Duodenal mucosa (tissue), 2 donors: ENCODE results near the gene LILRA1.

Experiments used
- H3K27ac ChIP-seq: one replicate; pipeline ENCODE4 v1.7.0; 2013; ENCODE audit warnings: low read depth, low read length
- H3K27me3 ChIP-seq, 2 donors: one replicate each; pipeline ENCODE4 v1.7.0; 2013; ENCODE audit warnings: low read length in 2 of 2, control low read depth in 1 of 2; ENCODE audit not compliant: insufficient read depth in 2 of 2, control insufficient read depth in 1 of 2
- H3K36me3 ChIP-seq, 2 donors: one replicate each; pipeline ENCODE4 v1.7.0; 2013; ENCODE audit warnings: low read length in 2 of 2, control low read depth in 1 of 2; ENCODE audit not compliant: insufficient read depth in 2 of 2, control insufficient read depth in 1 of 2
- H3K4me1 ChIP-seq, 2 donors: one replicate each; pipeline ENCODE4 v1.7.0; 2013; ENCODE audit warnings: low read length in 2 of 2, control low read depth in 1 of 2; ENCODE audit not compliant: insufficient read depth in 2 of 2, control insufficient read depth in 1 of 2
- H3K4me3 ChIP-seq, 2 donors: one replicate each; pipeline ENCODE4 v1.7.0; 2013; ENCODE audit warnings: low read length in 2 of 2, low read depth in 1 of 2
- H3K9ac ChIP-seq, 2 donors: one replicate each; pipeline ENCODE4 v1.7.0; 2013; ENCODE audit warnings: low read length in 2 of 2, low read depth in 1 of 2
- H3K9me3 ChIP-seq, 2 donors: one replicate each; pipeline ENCODE4 v1.7.0; 2013; ENCODE audit warnings: low read length in 2 of 2, control low read depth in 1 of 2; ENCODE audit not compliant: control insufficient read depth in 1 of 2

Gene LILRA1

GRCh38 chr19:54606891-54607784 is 13.7 kb downstream of the LILRA1 start:
- Histone ChIP-seq H3K9me3 (peaks cover 0 to 3% of the 10 kb centered on the region in 2 donors), H3K4me3 (no peak overlapping the region), H3K36me3 (no peaks in the 10 kb centered on the region), H3K27me3 (no peaks in the 10 kb centered on the region), H3K27ac (no peak overlapping the region), H3K9ac (no peak overlapping the region), H3K4me1 (no peaks in the 10 kb centered on the region)

GRCh38 chr19:54607785-54608150 is 14.3 kb downstream of the LILRA1 start:
- Histone ChIP-seq H3K9me3 (peaks cover 0 to 3% of the 10 kb centered on the region in 2 donors), H3K27ac (no peak overlapping the region), H3K4me3 (no peak overlapping the region), H3K4me1 (no peaks in the 10 kb centered on the region), H3K36me3 (no peaks in the 10 kb centered on the region), H3K27me3 (no peaks in the 10 kb centered on the region), H3K9ac (no peak overlapping the region)

- H3K9ac ChIP-seq, result no peak overlapping the region
- H3K36me3 ChIP-seq, result no peaks in the 10 kb centered on the region
Measured at GRCh38 chr19:54608205-54608604, 14.8 kb downstream of the LILRA1 start.

GRCh38 chr19:54608792-54609191 is 15.4 kb downstream of the LILRA1 start:
- H3K27me3 ChIP-seq, result no peaks in the 10 kb centered on the region
- H3K9me3 ChIP-seq, result peaks cover 0 to 3% of the 10 kb centered on the region in 2 donors
- H3K9ac ChIP-seq, result no peak overlapping the region
- no peak overlapping the region for H3K4me3 ChIP-seq
- no peaks in the 10 kb centered on the region for H3K4me1 ChIP-seq
- H3K27ac ChIP-seq, result no peak overlapping the region
- no peaks in the 10 kb centered on the region for H3K36me3 ChIP-seq

More at GRCh38 chr19:54608205-54608604, 14.8 kb downstream of the LILRA1 start:
- Histone ChIP-seq H3K9me3 (peaks cover 0 to 3% of the 10 kb centered on the region in 2 donors), H3K4me3 (no peak overlapping the region), H3K27me3 (no peaks in the 10 kb centered on the region), H3K4me1 (no peaks in the 10 kb centered on the region), H3K27ac (no peak overlapping the region)

GRCh38 chr19:54609356-54609791 is 15.9 kb downstream of the LILRA1 start:
- H3K4me3 ChIP-seq, result no peak overlapping the region
- no peaks in the 10 kb centered on the region for H3K4me1 ChIP-seq
- peaks cover 0 to 3% of the 10 kb centered on the region in 2 donors for H3K9me3 ChIP-seq
- no peaks in the 10 kb centered on the region for H3K27me3 ChIP-seq
- no peak overlapping the region for H3K9ac ChIP-seq
- H3K36me3 ChIP-seq, result no peaks in the 10 kb centered on the region
- H3K27ac ChIP-seq, result no peak overlapping the region

GRCh38 chr19:54612428-54612827 is 19.0 kb downstream of the LILRA1 start:
- H3K27ac ChIP-seq, result no peak overlapping the region
- H3K9ac ChIP-seq, result no peak overlapping the region

GRCh38 chr19:54614726-54615125 is 21.3 kb downstream of the LILRA1 start:
- Histone ChIP-seq H3K27ac (no peak overlapping the region), H3K4me3 (no peak overlapping the region), H3K36me3 (no peaks in the 10 kb centered on the region), H3K9me3 (peaks cover 0 to 3% of the 10 kb centered on the region in 2 donors), H3K4me1 (no peaks in the 10 kb centered on the region), H3K9ac (no peak overlapping the region), H3K27me3 (no peaks in the 10 kb centered on the region)

More at GRCh38 chr19:54612428-54612827, 19.0 kb downstream of the LILRA1 start:
- H3K27me3 ChIP-seq, result no peaks in the 10 kb centered on the region
- no peaks in the 10 kb centered on the region for H3K36me3 ChIP-seq
- H3K4me3 ChIP-seq, result no peak overlapping the region
- peaks cover 0 to 3% of the 10 kb centered on the region in 2 donors for H3K9me3 ChIP-seq
- no peaks in the 10 kb centered on the region for H3K4me1 ChIP-seq

GRCh38 chr19:54616057-54616456 is 22.6 kb downstream of the LILRA1 start:
- Histone ChIP-seq H3K36me3 (no peaks in the 10 kb centered on the region), H3K9ac (no peak overlapping the region), H3K4me1 (no peaks in the 10 kb centered on the region), H3K9me3 (no peaks in the 10 kb centered on the region), H3K27ac (no peak overlapping the region), H3K27me3 (no peaks in the 10 kb centered on the region), H3K4me3 (peak overlapping the region in 1 of 2 donors; percentile 10)

GRCh38 chr19:54616821-54617560 is 23.6 kb downstream of the LILRA1 start:
- no peaks in the 10 kb centered on the region for H3K9me3 ChIP-seq
- H3K27ac ChIP-seq, result no peak overlapping the region
- H3K9ac ChIP-seq, result no peak overlapping the region
- peak overlapping the region in 1 of 2 donors; percentile 37 for H3K4me3 ChIP-seq
- no peaks in the 10 kb centered on the region for H3K4me1 ChIP-seq
- no peaks in the 10 kb centered on the region for H3K36me3 ChIP-seq
- no peaks in the 10 kb centered on the region for H3K27me3 ChIP-seq

GRCh38 chr19:54620464-54620863 is 27.0 kb downstream of the LILRA1 start:
- Histone ChIP-seq H3K9ac (no peak overlapping the region), H3K27ac (no peak overlapping the region), H3K27me3 (no peaks in the 10 kb centered on the region), H3K4me3 (no peak overlapping the region), H3K9me3 (no peaks in the 10 kb centered on the region), H3K36me3 (no peaks in the 10 kb centered on the region), H3K4me1 (no peaks in the 10 kb centered on the region)
